Suppressor macrophage treated with lipopolysaccharide for 1 hour (primary cell): ENCODE results near the gene SLC35A3.

Experiments
- DNase-seq, 3 donors: peaks; one replicate each; pipeline ENCODE4 v3.0.0-alpha.2; 2020 to 2022

The SLC35A3 gene

DNA sequence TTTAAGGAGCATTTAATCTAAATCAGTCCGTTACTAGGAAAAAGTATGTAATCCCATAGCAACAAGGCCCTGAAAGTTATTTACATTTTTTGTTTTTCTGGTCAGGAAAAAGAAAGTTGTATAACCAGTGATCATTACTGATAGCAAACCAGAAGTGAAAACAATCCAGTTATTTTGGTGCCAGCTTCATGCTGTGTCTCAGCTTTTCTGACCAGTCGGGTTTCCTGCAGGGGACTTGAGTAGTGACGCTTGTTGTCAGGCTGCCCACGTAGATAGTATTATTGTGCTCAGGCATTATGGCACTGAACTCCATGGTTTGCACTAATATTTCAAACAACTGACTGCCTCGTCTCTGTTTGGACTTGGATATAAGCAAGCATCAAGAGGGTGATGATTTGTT lies 107.7 kb downstream of the SLC35A3 start:
- no peak for DNase-seq

- no peak for DNase-seq
Observed at GRCh38 chr1:100080331-100080730, 110.5 kb downstream of the SLC35A3 start.
